Measurements from ENCODE around the gene AFAP1L1. TPM values are rescaled to one million over a fixed set of nuclear protein-coding genes. Genes with fewer than 3 reads are reported as not detected.

Gene AFAP1L1
- polyA plus RNA-seq, 1 experiment, result 1.8 TPM

GRCh38 chr5:149352169-149352568, 80.5 kb downstream of the AFAP1L1 start:
- CTCF ChIA-PET, result interaction anchor here (1.8 to 4.6 kb wide), 2 partner anchors 15 to 19 kb away, joined by 5 to 36 read pairs; no protein-coding TSS in a partner anchor
- no peaks in the 10 kb centered on the region for H3K9me3 ChIP-seq (ENCODE audit: control insufficient read depth, insufficient read depth, low read length)
- H3K4me3 ChIP-seq (ENCODE audit: low read depth, low read length), result no peak overlapping the region
- TF ChIP-seq CTCF (IDR thresholded peaks at IDR 0.05; ENCODE audit: low read depth, low read length), result no peak
- H3K27ac ChIP-seq (ENCODE audit: low read depth, low read length), result no peak overlapping the region
- no peak for DNase-seq (ENCODE audit: low read depth, low spot score)
- POLR2A ChIA-PET, result interaction anchor here (0.7 kb wide), 1 partner anchor 229 kb away, joined by 5 read pairs; the partner anchor contains the start of gene ARHGEF37
- H3K27me3 ChIP-seq (ENCODE audit: control insufficient read depth, insufficient read depth, low read length), result no peaks in the 10 kb centered on the region

- no peak for TF ChIP-seq CTCF (IDR thresholded peaks at IDR 0.05; ENCODE audit: low read depth, low read length)
- Histone ChIP-seq H3K9me3 (ENCODE audit: control insufficient read depth, insufficient read depth, low read length) (no peaks in the 10 kb centered on the region; the same call in 1 of the 2 replicates), H3K27me3 (ENCODE audit: control insufficient read depth, insufficient read depth, low read length) (no peaks in the 10 kb centered on the region), H3K4me3 (ENCODE audit: low read depth, low read length) (no peak overlapping the region), H3K27ac (ENCODE audit: low read depth, low read length) (no peak overlapping the region)
- no peak for DNase-seq (ENCODE audit: low read depth, low spot score)
- ChIA-PET POLR2A (no interaction called here), CTCF (interaction anchor here (0.5 to 4.6 kb wide), 6 partner anchors 13 to 212 kb away, joined by 3 to 36 read pairs (median 4); no protein-coding TSS in a partner anchor)
Measured at GRCh38 chr5:149353911-149354310, 82.3 kb downstream of the AFAP1L1 start.

DNA sequence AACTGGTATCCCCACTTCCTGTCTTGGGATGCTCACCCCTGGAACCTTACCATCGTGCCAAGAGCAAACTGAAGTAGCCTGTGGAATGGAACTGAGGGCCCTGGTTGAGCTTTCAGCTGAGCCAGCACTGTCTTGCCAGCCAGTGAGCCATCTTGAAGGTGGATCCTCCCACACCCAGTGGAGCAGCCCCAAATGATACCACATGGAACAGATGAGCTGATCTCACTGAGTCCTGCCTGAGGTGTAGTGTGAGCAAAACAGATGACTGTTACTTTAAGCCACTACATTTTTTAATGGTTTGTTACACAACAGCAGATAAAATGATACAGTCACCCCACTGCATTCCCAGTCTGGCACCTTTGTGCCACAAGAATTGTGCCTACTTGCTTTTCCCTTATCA, 84.0 kb downstream of the AFAP1L1 start:
- POLR2A ChIA-PET, result no interaction called here

DNA sequence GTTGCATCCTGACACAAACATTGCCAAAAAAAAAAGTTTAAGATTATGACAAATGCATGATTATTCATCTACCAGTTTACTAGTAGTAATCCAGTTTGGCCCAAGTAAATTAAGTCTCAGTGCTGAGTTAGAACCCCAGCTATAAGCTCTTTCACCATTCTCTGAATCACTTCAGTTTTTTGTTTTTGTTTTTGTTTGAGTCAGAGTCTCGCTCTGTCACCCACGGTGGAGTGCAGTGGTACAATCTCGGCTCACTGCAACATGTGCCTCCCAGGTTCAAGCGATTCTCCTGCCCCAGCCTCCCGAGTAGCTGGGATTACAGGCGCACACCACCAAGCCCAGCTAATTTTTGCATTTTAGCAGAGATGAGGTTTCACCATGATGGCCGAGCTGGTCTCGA, 84.7 kb downstream of the AFAP1L1 start:
- no peak overlapping the region for H3K4me3 ChIP-seq (ENCODE audit: low read depth, low read length)
- TF ChIP-seq CTCF (IDR thresholded peaks at IDR 0.05; ENCODE audit: low read depth, low read length), result no peak
- no peak overlapping the region for H3K27ac ChIP-seq (ENCODE audit: low read depth, low read length)
- H3K27me3 ChIP-seq (ENCODE audit: control insufficient read depth, insufficient read depth, low read length), result no peaks in the 10 kb centered on the region
- no peak for DNase-seq (ENCODE audit: low read depth, low spot score)
- H3K9me3 ChIP-seq (ENCODE audit: control insufficient read depth, insufficient read depth, low read length), result no peaks in the 10 kb centered on the region; the same call in 1 of the 2 replicates
- ChIA-PET POLR2A (no interaction called here), CTCF (interaction anchor here (0.5 to 4.6 kb wide), 5 partner anchors 11 to 231 kb away, joined by 3 to 36 read pairs (median 18); no protein-coding TSS in a partner anchor)

More for the DNA sequence above, 84.0 kb downstream of the AFAP1L1 start:
- no peak for TF ChIP-seq CTCF (IDR thresholded peaks at IDR 0.05; ENCODE audit: low read depth, low read length)
- no peaks in the 10 kb centered on the region; the same call in 1 of the 2 replicates for H3K9me3 ChIP-seq (ENCODE audit: control insufficient read depth, insufficient read depth, low read length)
- CTCF ChIA-PET, result interaction anchor here (0.5 to 4.6 kb wide), 5 partner anchors 11 to 230 kb away, joined by 3 to 36 read pairs (median 5); partner anchors contain the start of gene GRPEL2
- H3K27ac ChIP-seq (ENCODE audit: low read depth, low read length), result no peak overlapping the region
- no peak for DNase-seq (ENCODE audit: low read depth, low spot score)
- no peaks in the 10 kb centered on the region for H3K27me3 ChIP-seq (ENCODE audit: control insufficient read depth, insufficient read depth, low read length)
- H3K4me3 ChIP-seq (ENCODE audit: low read depth, low read length), result no peak overlapping the region
